ENCODE data around the gene SH3YL1.

The SH3YL1 gene

DNA sequence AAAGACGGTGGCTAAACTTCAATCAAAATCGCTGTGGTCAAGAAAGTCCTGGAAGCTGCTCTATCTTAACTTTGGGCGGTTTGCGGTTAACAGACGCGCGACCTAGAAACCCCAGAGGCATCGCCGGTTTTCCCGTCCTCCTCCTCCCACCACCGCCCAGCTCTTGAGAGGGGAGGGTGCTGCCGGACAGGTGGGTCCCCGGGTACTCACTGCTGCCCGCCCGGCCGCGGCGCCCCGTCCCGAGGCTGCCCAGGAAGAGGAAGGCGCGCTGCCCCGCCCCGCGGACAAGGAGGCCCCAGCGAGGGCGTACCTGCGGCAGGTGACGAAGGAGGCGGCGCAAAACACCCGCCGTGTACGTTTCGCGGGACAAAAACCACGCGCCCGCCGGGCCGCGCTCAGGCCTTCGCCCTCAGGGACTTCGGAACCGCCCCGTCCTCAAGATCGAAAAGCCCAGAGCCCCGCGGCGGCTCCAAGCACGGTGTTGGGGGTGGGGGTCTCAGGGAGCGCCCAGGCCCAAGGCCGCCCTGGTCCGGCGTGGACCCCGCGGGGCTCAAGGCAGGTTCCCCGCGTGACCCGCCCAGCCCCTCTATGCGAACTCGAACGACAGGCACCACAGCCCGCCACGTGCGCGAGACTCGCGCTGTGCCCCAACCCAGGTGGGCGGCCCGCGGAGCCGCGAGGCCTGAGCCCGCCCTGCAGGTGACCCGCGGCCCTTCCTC, at the start of gene SH3YL1:
SH3YL1 (minus strand) TSS at position 259 of the 719 bp plus-strand sequence; CDS start at position 211, 48 bp downstream.
- Histone ChIP-seq H3K4me3 (peak within 1 kb of the TSS; percentile 86), H3K27ac (peak within 1 kb of the TSS; percentile 71 to 86)
- peak; percentile 74 for DNase-seq (ENCODE audit: low spot score)
- TF ChIP-seq, protein P1, sequence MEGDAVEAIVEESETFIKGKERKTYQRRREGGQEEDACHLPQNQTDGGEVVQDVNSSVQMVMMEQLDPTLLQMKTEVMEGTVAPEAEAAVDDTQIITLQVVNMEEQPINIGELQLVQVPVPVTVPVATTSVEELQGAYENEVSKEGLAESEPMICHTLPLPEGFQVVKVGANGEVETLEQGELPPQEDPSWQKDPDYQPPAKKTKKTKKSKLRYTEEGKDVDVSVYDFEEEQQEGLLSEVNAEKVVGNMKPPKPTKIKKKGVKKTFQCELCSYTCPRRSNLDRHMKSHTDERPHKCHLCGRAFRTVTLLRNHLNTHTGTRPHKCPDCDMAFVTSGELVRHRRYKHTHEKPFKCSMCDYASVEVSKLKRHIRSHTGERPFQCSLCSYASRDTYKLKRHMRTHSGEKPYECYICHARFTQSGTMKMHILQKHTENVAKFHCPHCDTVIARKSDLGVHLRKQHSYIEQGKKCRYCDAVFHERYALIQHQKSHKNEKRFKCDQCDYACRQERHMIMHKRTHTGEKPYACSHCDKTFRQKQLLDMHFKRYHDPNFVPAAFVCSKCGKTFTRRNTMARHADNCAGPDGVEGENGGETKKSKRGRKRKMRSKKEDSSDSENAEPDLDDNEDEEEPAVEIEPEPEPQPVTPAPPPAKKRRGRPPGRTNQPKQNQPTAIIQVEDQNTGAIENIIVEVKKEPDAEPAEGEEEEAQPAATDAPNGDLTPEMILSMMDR (IDR thresholded peaks at IDR 0.05): no peak

DNA sequence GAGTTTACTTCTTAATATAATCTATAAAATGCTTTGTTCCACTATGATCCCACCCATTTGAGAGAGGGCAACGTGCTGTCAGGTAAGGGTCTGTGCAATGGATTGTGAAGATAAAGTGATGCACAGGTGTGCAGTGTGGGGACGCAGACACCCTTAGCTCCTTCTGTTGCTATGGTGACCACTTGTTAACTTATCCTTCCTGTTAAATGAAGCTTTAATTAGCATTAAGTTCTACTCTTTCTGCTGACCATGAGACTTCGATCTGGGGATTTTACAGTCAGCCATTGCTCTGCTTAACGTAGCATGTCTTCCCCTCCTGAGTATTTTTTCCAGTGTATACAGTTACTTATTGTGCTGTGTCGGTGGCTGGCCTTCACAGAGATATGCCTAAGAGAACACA, 47.2 kb upstream of the SH3YL1 start:
- TF ChIP-seq, protein P1 (IDR thresholded peaks at IDR 0.05): no peak
- Histone ChIP-seq H3K4me3 (no peak overlapping the region), H3K27ac (no peak overlapping the region)
- no peak for DNase-seq (ENCODE audit: low spot score)

DNA sequence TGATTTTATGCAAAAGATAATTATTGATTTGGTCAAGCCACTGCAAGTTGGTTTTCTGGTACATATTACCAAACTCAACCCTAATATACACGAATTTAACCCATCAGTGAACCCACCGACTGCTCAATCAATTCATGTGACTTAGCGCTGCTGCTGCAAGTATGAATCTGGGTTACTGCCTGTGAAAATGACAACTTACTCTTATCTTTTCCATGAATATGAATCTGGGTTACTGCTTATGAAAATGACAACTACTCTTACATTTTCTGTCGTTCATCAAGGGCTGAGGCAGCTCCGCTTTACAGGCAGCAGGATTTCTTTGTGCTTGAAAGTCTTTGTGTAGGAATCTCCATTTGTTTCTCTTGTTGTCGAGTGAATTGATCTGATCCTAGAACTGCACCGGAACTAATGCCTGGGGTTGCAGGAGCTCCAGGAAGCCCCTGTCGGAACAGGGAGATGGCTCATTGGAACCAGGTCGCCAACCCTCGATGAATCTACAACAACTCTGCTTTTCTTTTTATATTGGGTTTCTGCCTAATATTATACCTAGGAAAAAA, 46.2 kb upstream of the SH3YL1 start:
- Histone ChIP-seq H3K27ac (no peak overlapping the region), H3K4me3 (no peak overlapping the region)
- DNase-seq (ENCODE audit: low spot score): no peak
- TF ChIP-seq, protein P1 (IDR thresholded peaks at IDR 0.05): no peak

DNA sequence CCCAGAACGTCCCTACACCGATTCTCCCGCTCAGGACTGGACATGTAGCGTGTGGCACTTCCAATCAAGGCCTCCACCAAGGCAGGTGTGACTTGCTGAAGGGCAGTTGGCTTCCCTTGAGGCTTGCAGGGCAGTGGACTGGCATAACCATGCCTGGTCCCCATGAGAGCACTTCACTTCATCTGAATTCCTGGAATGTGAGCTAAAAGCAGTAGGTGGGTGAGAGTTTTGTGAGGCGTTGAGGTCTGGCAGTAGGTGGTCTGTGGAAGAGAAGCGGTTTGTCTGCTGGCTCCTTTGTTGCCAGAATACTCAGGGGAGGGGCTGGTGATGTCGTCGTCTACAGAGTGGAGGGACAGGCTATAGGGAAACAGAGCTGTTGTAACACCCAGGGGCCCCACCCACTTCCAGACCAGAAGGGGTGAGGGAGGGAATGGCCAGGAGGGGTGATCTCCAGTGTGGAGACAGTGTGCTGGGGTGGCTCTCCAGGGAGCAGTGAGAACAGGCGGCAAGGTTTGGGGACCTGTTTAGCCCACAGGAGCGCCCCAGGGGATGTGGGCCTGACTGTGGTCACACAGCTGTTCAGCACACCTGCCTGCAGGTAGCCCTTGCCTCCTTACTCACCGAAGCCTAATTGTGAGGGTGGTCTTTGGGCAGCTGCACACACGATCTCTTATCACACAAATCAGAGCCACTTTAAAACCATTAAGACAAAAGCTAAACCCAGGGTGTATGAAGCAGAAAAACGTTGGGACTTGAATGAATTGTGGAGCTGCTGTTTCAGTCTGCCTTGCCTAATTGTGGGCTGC, 45.5 kb upstream of the SH3YL1 start:
- Histone ChIP-seq H3K27ac (no peak overlapping the region), H3K4me3 (no peak overlapping the region)
- TF ChIP-seq, protein P1 (IDR thresholded peaks at IDR 0.05): no peak
- no peak for DNase-seq (ENCODE audit: low spot score)

- TF ChIP-seq, protein P1 (IDR thresholded peaks at IDR 0.05): no peak
- no peak for DNase-seq (ENCODE audit: low spot score)
- no peak overlapping the region for H3K27ac ChIP-seq
- no peak overlapping the region for H3K4me3 ChIP-seq
Measured at GRCh38 chr2:305366-305765, 41.5 kb upstream of the SH3YL1 start.

DNA sequence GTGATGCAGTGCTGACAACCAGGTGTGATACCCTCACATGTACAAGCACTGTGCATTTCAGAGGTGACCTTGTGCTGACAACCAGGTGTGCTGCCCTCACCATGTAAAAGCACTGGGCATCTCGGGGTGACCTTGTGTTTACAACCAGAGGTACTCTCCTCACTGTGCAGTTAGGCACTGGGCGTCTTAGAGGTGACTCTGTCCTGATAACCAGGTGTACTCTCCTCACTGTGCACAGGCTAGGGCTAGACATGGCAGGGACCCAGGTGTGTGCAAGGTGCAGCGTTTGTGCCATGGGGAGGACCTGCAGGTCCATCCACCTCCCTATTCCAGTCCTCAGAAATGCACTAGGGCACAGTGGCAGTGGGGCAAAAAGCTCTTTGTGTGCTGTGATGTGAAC, 32.5 kb upstream of the SH3YL1 start:
- no peak for DNase-seq (ENCODE audit: low spot score)
- H3K4me3 ChIP-seq: no peak overlapping the region
- TF ChIP-seq, protein P1 (IDR thresholded peaks at IDR 0.05): no peak

More for the DNA sequence above, 32.5 kb upstream of the SH3YL1 start:
- H3K27ac ChIP-seq: no peak overlapping the region
